Astrocyte (in vitro differentiated cells and primary cell): Measurements from ENCODE around the gene LIMS2.

Experiments
- CTCF ChIP-seq: IDR thresholded peaks from 2 replicates; pipeline ENCODE4 v1.5.1; 2011; ENCODE audit warnings: low read depth, mild to moderate bottlenecking, inconsistent platforms, low read length, moderate library complexity; ENCODE audit not compliant: insufficient read depth
- EZH2 ChIP-seq: IDR thresholded peaks from 2 replicates; pipeline ENCODE4 v1.6.1; 2012; ENCODE audit warnings: mild to moderate bottlenecking, low read length, inconsistent platforms; ENCODE audit not compliant: insufficient read depth

GRCh38 chr2:127703282-127703681 lies 28.0 kb upstream of the LIMS2 start:
- TF ChIP-seq CTCF (no peak), EZH2 (no peak)
